Measurements from ENCODE around the gene LTBP1.

The LTBP1 gene

DNA sequence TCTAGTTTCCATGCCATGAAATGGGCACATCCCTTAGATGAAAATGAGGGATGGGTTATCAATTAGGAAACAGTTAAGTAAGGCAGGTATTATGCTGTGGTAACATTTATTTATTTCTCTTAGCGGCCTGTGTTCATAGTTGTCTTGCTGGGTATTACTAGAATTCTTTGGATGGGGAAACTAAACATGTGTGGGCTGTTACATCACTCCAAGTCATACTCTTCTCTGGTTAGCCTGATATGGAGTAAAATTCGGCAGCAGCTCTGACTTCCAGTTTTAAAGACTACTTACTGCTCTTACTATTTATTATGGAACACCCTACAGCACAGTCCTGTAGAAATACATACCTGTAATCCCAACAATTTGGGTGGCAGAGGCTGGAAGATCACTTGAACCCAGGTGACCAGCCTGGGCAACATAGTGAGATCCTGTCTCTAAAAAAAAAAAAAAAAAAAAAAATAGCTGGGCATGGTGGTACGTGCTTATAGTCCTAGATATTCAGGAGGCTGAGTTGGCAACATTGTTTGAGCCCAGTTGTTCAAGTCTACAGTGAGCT is 496.6 kb downstream of the LTBP1 start:
- no peak for DNase-seq

DNA sequence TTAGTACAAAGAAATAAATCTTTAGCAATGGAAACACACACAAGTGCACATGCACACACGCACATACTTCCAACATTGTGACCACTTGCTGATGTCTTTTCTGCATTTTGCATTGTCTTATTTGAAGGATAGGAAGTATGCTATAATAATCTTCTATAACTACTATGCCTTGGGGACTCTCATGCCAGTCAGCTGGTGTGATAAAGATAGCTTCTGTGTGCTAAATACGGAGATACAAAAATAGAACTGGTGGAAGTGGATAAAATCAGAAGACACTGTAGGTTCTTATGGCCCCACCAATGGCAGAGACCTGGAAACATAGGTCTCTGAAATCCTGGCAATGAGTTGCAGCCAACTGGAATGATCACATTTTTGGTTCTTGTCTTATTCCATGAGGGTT is 498.2 kb downstream of the LTBP1 start:
- no peak for DNase-seq

DNA sequence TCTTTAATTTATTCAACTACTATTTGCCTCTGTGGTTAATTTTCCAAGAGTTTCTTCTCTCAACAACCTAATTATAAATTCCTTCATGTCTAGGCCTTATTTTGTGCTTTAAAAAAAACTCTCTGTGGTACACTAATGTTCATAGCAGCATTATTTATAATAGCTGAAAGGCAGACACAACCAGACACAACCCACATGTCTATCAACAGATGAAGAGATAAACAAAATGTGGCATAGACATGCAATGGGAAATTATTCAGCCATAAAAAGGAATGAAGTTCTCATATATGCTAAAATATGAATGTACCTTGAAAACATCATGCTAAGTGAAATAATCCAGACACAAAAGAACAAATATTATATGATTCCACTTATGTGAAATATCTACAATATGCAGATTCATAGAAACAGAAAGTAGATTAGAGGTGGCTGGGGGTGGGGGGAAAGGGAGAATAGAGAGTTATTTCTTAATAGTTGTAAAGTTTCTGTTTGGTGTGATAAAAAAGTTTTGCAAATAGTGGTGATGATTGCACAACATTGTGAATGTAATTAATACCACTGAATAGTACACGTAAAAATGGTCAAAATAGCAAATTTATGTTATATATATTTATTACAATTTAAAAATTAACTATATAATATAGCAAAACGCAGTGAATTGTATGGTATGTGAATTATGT is 501.6 kb downstream of the LTBP1 start:
- DNase-seq = no peak

Measured in NCI-H146 (cell line).